ENCODE measurements around the gene HOXA11.

GRCh38 chr7:27186668-27187474 is 1.8 kb upstream of the HOXA11 start:
- no peak for TF ChIP-seq CTCF (IDR thresholded peaks at IDR 0.05; ENCODE audit: low read depth, low read length)
- no peak for TF ChIP-seq POLR2A (IDR thresholded peaks at IDR 0.05; ENCODE audit: extremely low read depth, insufficient read length)
- TF ChIP-seq MAX (IDR thresholded peaks at IDR 0.05; ENCODE audit: low read depth, low read length), result no peak
